T-helper 1 cell treated with Interleukin-12 subunit alpha and Interleukin-12 subunit beta and Interleukin-4 antibody, amounts not matched to agents 30 ng/mL and 1 ng/mL, for 36 hours (primary cell): ENCODE data around the gene HS6ST2. TPM values are rescaled to one million over a fixed set of nuclear protein-coding genes. Genes with fewer than 3 reads are reported as not detected.

ENCODE experiments used
- intact Hi-C: fragments of 100-400 bp; cut with micrococcal nuclease; formaldehyde crosslinking; loops from one replicate; pipeline ENCODE4 v1.15.1; 2024
- total RNA-seq: library from RNA; stranded (reverse); gene quantifications from 2 replicates; pipeline ENCODE4 v1.2.3, GENCODE V29; 2022

The HS6ST2 gene
- total RNA-seq, 1 donor from 2014 or later = 0.66 TPM

GRCh38 chrX:132802033-132802432 lies 156.4 kb downstream of the HS6ST2 start:
- intact Hi-C loops = no loop called here

DNA sequence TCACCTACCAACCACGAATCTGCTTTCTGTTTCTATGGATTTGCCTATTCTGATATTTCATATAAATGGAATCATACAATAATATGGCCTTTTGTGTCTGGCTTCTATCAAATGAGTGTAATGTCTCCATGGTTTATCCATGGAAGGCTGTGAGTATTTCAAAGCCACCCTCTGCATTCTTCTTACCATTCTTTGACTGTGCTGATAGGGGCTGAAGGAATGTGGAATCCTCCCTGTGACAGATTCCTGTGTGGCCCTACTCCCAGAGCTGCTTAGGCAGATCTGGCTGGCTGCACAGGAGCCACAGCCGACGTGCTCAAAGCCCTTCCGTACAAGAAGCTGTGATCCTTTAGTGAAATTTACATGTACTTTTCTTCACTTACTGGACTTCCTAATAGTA lies 163.2 kb downstream of the HS6ST2 start:
- intact Hi-C loops = no loop called here

DNA sequence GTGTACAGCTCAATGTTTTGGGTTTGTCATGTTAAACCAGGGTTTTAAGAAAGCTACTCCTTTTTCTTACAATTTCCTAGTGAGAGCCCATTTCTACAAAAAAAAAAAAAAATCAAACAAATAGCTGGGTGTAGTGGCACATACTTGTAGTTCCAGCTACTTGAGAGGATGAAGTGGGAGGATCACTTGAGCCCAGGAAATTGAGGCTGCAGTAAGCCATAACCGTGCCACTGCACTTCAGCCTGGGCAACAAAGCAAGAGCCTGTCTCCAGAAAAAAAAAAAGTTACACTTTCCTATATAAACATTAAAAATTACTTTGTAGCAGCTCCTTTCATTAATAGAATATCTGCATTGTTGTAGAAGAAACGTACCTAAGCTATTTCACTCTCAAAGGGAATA lies 166.7 kb downstream of the HS6ST2 start:
- intact Hi-C loops = no loop called here

GRCh38 chrX:132790329-132790728 lies 168.1 kb downstream of the HS6ST2 start:
- intact Hi-C loops = no loop called here

DNA sequence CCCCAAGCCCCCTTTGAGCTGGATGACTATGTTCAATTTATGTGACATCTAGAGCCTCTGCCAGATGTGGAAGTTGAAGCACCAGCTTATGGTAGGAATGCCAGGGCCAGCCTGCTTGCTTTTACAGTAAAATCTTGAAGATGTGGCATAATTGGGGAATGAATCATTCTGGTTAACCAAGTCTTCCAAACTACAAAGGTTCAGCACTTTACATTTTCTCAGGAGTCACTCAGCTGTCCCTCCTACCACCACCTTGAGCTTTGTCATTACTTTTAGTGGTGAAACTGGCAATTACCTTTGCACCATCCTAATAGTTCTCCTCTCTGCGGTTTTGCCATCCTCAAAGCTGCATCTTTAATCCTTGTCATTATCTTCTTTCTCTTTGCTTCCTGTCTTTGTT lies 172.2 kb downstream of the HS6ST2 start:
- intact Hi-C loops = no loop called here

DNA sequence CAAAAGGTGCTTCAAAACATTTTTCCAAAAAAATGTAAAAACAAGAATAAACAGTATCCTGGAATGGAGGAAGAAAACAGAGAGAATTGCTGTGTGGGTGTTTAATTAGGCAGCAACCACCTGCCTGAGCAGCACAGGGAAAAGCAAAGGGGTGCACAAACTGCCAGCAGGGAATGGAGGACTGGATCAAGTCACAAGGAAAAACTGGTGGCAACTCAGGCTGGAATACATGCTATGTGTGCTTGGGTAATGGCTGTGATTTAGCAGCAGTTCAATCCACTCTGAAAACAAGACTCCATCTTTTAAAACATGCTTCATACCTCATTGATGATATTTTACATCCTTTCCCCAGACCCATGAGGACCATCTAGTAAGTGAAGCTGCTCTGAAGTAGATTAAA lies 179.5 kb downstream of the HS6ST2 start:
- intact Hi-C loops = no loop called here

- intact Hi-C loops = no loop called here
Measured at GRCh38 chrX:132776486-132777210, 181.8 kb downstream of the HS6ST2 start.

DNA sequence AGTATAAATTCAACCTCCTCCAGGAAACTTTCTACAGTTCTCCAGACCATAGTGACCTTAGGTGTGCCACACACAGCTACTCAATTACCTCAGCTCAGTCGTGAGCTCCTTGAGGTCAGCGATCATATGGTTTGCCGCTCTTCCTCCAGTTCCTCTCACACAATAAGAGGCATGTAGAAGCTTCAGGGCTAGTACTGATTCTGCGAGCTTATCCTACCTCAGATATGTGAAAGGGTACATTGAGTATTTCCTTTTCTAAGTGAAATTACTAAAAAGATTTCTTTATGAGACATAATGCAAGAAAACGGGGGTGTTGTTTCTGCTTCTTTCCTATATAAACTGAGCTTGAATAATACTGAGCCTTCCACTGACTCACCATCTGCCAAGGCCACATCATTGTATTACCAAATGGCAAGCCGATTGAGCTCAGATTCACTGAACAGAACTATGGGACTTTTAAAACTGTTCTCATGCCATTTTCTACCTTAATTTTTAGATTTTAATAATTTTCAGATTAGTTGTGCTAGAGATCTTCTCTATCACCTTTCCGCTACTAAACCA lies 183.1 kb downstream of the HS6ST2 start:
- intact Hi-C loops = no loop called here

DNA sequence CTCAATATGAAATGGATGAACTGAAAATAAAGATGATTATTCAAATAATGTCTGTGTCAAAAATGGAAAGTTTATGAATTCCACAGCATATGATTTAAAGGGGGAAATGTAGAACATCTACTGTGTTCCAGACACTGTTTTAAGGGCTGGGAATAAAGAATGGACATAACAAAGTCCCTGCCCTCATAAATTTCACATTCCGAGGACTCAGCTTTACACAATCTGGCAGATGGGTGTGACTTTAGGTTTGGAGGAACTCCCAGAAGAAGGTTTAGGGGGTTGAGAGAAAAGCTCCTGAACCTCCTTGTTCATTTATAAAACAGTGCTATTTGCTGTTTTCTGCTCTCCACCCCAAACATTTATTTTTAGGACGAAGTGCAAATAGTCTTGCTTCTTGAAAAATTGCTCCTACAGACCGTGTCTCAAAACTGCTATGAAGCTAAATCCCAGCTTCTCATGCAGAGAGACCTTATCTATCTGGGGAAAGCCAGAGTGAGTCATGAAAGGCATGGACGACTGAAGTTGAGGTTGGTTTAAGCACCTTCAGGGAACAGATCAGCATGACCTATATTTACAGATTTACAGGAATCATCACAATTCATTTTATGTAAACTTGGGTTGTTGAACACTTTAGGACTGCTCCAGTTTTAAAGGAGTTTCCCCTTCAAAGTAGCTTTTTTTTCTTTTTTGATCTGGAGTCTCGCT lies 184.3 kb downstream of the HS6ST2 start:
- intact Hi-C loops = no loop called here

DNA sequence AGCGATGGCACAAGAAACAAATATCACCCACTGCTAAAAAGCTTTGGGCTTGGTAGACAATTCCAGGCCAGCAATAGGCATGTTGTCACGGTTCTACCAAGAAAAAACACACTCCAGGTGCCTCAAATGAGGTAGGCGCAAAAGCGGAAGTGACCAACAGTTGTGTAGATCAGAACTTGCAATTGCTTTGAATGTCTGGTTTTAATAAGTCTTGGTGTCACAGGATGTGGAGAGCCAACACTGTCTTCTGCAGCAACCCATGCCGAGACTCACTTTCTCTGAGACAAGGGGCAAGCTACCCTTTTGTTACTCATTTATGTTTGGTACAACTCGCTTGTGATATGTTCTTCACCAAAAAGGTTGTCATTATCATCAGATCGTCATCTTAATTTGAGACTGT lies 188.8 kb downstream of the HS6ST2 start:
- intact Hi-C loops = no loop called here

- intact Hi-C loops = no loop called here
Measured at GRCh38 chrX:132766452-132766851, 192.0 kb downstream of the HS6ST2 start.

DNA sequence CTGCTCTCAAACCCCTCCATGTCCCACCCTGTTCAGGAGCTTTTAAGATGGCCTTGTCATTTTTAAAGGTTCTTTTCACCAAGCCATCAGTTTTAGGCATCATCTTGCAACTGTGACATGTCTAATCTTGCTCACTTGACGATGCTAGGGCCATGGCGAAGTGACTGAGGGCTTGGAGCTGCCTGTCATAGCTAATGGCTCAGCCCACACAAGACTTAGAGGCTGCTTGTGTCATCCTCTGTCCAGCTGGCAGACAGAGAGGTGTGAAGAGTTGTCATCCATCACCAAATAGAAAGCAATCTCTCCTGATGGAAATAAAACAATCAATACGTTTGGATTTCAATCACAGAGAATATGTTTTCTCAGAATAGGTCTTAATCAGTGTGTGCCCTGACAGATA lies 194.9 kb downstream of the HS6ST2 start:
- intact Hi-C loops = no loop called here

DNA sequence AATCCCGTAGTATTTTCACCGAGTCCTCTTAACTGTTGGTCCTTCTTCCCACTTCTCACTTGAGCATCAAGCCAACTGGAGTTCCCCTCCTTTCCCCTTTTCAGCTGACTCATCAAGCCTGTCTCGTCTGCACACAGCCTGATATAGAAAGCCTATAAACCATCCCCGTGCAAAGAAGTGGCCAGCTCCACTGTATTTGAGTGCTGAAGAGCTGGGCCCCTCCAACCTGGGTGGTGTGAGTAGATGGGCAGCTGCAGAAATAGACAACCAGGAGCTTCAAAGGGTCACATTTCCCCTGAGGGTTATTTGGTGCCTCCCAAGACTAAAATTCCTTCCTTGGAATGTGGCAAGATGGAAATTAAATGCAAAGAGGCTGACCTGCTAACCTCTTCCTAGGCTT lies 199.7 kb downstream of the HS6ST2 start:
- intact Hi-C loops = no loop called here

- intact Hi-C loops = no loop called here
Measured at GRCh38 chrX:132757066-132757623, 201.3 kb downstream of the HS6ST2 start.

DNA sequence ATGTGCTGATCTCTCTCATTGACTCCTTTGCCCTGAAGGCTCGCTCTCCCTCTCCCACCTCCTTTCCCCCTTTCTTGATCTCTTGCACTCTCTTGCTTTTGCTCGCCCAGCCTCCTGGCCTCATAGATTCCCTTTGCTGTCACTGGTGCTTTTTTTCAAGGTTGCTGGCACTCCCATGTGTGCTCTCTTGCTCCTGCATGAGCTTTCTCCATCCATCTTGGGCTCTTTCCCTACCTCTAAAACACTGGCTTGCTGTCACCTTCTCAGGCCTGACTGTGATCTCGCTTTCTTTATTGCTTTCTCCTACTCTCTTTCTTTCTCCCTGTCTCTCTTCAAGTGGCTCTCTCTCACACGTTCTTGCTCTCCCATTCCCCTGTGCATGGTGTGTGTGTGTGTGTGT lies 202.0 kb downstream of the HS6ST2 start:
- intact Hi-C loops = no loop called here

GRCh38 chrX:132751063-132751690 lies 207.3 kb downstream of the HS6ST2 start:
- intact Hi-C loops = no loop called here

GRCh38 chrX:132750331-132751062 lies 207.9 kb downstream of the HS6ST2 start:
- intact Hi-C loops = no loop called here

DNA sequence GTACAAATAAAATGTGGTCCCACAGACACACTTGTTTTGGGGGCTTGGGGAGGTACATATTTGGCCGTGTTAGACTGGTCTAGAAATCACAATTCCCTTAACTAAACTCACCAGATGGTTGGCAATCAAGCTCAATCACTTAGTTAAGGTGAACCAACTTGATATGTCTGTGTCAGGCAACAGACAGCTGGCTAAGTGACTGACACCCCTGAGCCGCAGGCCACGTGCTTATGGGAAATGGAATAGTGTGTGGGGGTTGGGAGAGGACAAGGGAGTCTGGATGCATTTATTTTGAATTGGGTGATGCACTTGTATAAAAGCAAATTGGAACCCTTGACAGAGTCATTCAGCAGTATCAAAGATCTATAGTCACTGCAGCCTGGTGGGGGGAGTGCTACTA lies 209.0 kb downstream of the HS6ST2 start:
- intact Hi-C loops = no loop called here

DNA sequence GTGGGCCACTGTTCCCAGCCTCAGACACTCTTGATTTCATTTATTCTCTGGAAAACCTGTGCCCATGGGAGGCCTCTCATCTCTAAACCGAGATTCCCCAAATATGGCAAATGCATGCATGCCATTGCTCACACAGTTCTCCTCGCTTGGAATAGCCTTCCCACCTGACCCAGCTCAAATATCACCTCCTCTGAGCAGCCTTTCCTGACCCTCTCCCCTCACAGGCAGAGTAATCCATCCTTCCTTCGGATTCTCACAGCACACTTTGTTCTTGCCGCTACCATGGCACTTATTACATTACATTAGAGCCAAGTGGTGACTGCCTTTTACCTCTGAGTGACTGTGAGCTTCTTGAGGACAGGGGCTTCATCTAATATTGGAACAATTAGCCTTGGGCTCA lies 209.5 kb downstream of the HS6ST2 start:
- intact Hi-C loops = no loop called here

DNA sequence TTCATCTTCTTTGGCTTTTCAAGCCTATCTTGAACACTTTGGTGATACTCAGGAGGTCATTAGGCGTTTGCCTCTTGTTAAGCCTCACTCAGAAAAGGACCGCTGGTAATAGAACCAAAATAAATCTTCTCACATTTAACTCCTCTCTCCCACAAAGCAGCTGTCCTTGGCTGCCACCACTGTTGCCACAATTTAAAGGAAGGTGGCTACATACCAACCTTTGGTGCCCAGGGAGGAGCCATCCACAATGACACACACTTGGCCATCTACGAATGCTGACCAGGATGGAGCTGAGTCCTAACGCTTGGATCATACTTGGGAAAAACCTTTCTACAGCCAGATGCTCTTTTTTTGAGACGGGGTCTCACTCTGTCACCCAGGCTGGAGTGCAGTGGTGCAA lies 210.2 kb downstream of the HS6ST2 start:
- intact Hi-C loops = no loop called here

- intact Hi-C loops = no loop called here
Measured at GRCh38 chrX:132745593-132745992, 212.8 kb downstream of the HS6ST2 start.
